Raji (cell line): ENCODE data around the gene GPR146.

Experiments
- POLR2A ChIP-seq: IDR thresholded peaks from 2 replicates; pipeline ENCODE4 v1.6.1; 2011; ENCODE audit warnings: low read depth, low read length, control low read depth; ENCODE audit not compliant: insufficient read depth

Gene GPR146

GRCh38 chr7:1106793-1107421, 62.6 kb downstream of the GPR146 start:
- TF ChIP-seq POLR2A = no peak

- TF ChIP-seq POLR2A = no peak
Observed at GRCh38 chr7:1108264-1108920, 64.0 kb downstream of the GPR146 start.
